CD4-positive, alpha-beta memory T cell (primary cell): ENCODE measurements around the gene PRIMA1. TPM values are rescaled to one million over a fixed set of nuclear protein-coding genes. Genes with fewer than 3 reads are reported as not detected.

Experiments
- CTCF ChIA-PET: fragments of 350-600 bp; sonication (Branson Sonifier 250); formaldehyde crosslinking; loops from one replicate; lab custom pipeline; 2021; ENCODE audit warnings: inconsistent platforms; ENCODE audit not compliant: partially characterized antibody; lab: Charles Lee
- POLR2A ChIA-PET: fragments of 350-600 bp; sonication (Branson Sonifier 250); formaldehyde crosslinking; loops from one replicate; lab custom pipeline; 2021; ENCODE audit not compliant: partially characterized antibody; lab: Charles Lee
- DNase-seq, 5 donors: peaks; one replicate each; pipeline versions ENCODE4 v3.0.0 to v3.0.0-alpha.2; 2020 to 2022; ENCODE audit warnings: mixed read lengths in 1 of 5
- H3K27ac ChIP-seq: one replicate; pipeline ENCODE4 v1.7.0; 2013; ENCODE audit warnings: low read depth, low read length
- H3K27me3 ChIP-seq: 2 replicates; pipeline ENCODE4 v1.7.0; 2013; ENCODE audit warnings: mild to moderate bottlenecking, low read length, moderate library complexity; ENCODE audit not compliant: insufficient read depth
- H3K36me3 ChIP-seq: 2 replicates; pipeline ENCODE4 v1.7.0; 2013; ENCODE audit warnings: mild to moderate bottlenecking, low read length, moderate library complexity; ENCODE audit not compliant: insufficient read depth
- H3K4me1 ChIP-seq: 2 replicates; pipeline ENCODE4 v1.7.0; 2013; ENCODE audit warnings: mild to moderate bottlenecking, low read length, moderate library complexity; ENCODE audit not compliant: insufficient read depth
- H3K4me3 ChIP-seq, 2 donors: one replicate each; pipeline ENCODE4 v1.7.0; 2013; ENCODE audit warnings: low read length in 2 of 2, mild to moderate bottlenecking in 1 of 2
- H3K9me3 ChIP-seq, 2 donors: one replicate each; pipeline ENCODE4 v1.7.0; 2013; ENCODE audit warnings: low read length in 2 of 2, control low read depth in 1 of 2; ENCODE audit not compliant: control insufficient read depth in 1 of 2
- H3K27ac Mint-ChIP-seq, 7 donors: one replicate each; pipeline ENCODE4 v1.8.0; 2020 to 2021; ENCODE audit warnings: mixed read lengths in 7 of 7, mild to moderate bottlenecking in 6 of 7, inconsistent platforms in 3 of 7, moderate library complexity in 3 of 7
- H3K27me3 Mint-ChIP-seq, 2 donors: one replicate each; pipeline ENCODE4 v1.8.0; 2020 to 2021; ENCODE audit warnings: mixed read lengths in 2 of 2
- H3K36me3 Mint-ChIP-seq, 2 donors: one replicate each; pipeline ENCODE4 v1.8.0; 2020 to 2021; ENCODE audit warnings: mixed read lengths in 2 of 2, inconsistent platforms in 1 of 2, mild to moderate bottlenecking in 1 of 2
- H3K4me1 Mint-ChIP-seq, 4 donors: one replicate each; pipeline ENCODE4 v1.8.0; 2020 to 2021; ENCODE audit warnings: mixed read lengths in 4 of 4, mild to moderate bottlenecking in 1 of 4
- H3K4me3 Mint-ChIP-seq, 8 donors: one replicate each; pipeline ENCODE4 v1.8.0; 2020 to 2021; ENCODE audit warnings: mixed read lengths in 8 of 8, mild to moderate bottlenecking in 7 of 8, moderate library complexity in 6 of 8, inconsistent platforms in 3 of 8
- H3K9me3 Mint-ChIP-seq, 8 donors: one replicate each; pipeline ENCODE4 v1.8.0; 2020 to 2021; ENCODE audit warnings: mixed read lengths in 8 of 8, mild to moderate bottlenecking in 5 of 8, inconsistent platforms in 3 of 8, moderate library complexity in 1 of 8
- intact Hi-C: fragments of 100-400 bp; cut with micrococcal nuclease; formaldehyde crosslinking; loops from one replicate; pipeline ENCODE4 v1.15.1; 2023
- polyA plus RNA-seq, 2 donors: library from polyadenylated mRNA; unstranded; fragments of 300-500 nt; fragmentation: Illumina TruSeq; gene quantifications; one replicate each; pipeline ENCODE4 v1.2.3, GENCODE V29; 2021
- total RNA-seq, 2 experiments: library from RNA; stranded (reverse); gene quantifications; one replicate each; pipeline ENCODE4 v1.2.3, GENCODE V29; 2021

Gene PRIMA1
- total and polyA plus RNA-seq, 4 experiments from 2014 or later, result not detected

DNA sequence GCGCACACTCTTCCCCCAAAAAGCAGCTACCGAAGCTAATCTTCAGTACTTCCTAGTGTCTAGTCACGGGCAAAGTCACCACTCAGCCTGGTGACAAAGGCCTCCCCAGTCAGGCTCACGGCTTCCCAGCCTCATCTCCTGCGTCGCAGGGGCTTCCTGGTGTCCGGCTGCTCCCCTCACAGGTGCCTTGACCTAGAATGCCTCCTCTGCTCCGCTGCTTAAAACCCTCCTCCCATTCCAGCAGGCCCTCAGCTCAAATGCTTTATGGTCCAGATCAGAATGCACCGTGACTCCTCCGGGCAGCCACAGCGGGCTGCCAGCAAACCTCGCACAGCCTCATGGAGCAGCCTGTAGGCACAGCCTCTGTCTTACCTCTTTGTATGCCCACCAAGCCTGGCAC lies 53.1 kb downstream of the PRIMA1 start:
- no peak overlapping the region for H3K4me3 Mint-ChIP-seq
- no peak overlapping the region for H3K27ac ChIP-seq
- H3K27ac Mint-ChIP-seq, result peak overlapping the region in 1 of 7 donors; percentile 44
- no peaks in the 10 kb centered on the region for H3K9me3 Mint-ChIP-seq
- no peaks in the 10 kb centered on the region for H3K4me1 ChIP-seq
- CTCF ChIA-PET, result no interaction called here
- POLR2A ChIA-PET, result no interaction called here
- DNase-seq, result no peak
- no peak overlapping the region for H3K4me3 ChIP-seq
- H3K36me3 ChIP-seq, result no peaks in the 10 kb centered on the region
- no peaks in the 10 kb centered on the region for H3K27me3 ChIP-seq
- H3K27me3 Mint-ChIP-seq, result peaks cover 2 to 12% of the 10 kb centered on the region in 2 donors
- H3K36me3 Mint-ChIP-seq, result no peaks in the 10 kb centered on the region
- H3K4me1 Mint-ChIP-seq, result no peaks in the 10 kb centered on the region
- intact Hi-C loops, result no loop called here
- no peaks in the 10 kb centered on the region for H3K9me3 ChIP-seq

DNA sequence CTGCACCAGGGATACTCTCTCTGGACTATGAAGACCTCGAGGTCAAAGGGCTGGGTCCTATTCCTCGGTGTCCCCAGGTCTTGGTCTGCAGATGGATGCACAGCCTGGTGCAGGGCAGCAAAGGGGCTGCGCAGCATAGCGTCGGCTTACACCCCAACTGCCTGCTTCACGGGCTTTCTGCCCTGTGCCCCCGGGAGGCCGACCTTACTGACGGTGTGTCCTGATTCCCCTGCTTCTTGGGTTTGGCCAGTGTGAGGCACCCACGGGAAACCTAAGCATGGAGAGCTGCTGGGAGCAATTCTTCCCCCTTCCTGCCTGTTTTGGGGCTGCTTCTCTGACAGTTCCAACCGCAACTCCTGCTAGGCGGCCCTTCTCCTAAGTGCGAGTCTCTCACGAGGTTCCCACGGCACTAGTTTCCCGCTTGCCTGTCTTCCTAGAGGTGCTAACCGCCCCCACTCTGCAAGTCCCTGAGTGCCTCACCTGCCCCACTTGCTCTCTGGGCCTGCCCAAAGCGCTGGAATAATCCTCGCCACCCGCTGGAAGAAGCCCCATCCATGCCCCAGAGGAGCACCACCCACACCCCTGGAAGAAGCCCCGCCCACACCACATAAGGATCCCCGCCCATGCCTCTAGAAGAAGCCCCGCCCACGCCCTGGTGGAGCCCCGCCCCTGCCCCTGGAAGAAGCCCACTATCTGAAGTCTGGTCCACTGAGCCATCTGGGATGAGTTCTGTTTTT lies 54.0 kb downstream of the PRIMA1 start:
- no peak overlapping the region for H3K27ac Mint-ChIP-seq
- no peak for DNase-seq
- ChIA-PET POLR2A (no interaction called here), CTCF (no interaction called here)
- H3K36me3 Mint-ChIP-seq, result no peaks in the 10 kb centered on the region
- H3K4me1 Mint-ChIP-seq, result no peaks in the 10 kb centered on the region
- Histone ChIP-seq H3K27me3 (no peaks in the 10 kb centered on the region), H3K27ac (no peak overlapping the region), H3K9me3 (no peaks in the 10 kb centered on the region), H3K4me1 (no peaks in the 10 kb centered on the region), H3K4me3 (no peak overlapping the region), H3K36me3 (no peaks in the 10 kb centered on the region)
- H3K9me3 Mint-ChIP-seq, result no peaks in the 10 kb centered on the region
- no peak overlapping the region for H3K4me3 Mint-ChIP-seq
- H3K27me3 Mint-ChIP-seq, result peaks cover 2 to 12% of the 10 kb centered on the region in 2 donors
- intact Hi-C loops, result no loop called here

DNA sequence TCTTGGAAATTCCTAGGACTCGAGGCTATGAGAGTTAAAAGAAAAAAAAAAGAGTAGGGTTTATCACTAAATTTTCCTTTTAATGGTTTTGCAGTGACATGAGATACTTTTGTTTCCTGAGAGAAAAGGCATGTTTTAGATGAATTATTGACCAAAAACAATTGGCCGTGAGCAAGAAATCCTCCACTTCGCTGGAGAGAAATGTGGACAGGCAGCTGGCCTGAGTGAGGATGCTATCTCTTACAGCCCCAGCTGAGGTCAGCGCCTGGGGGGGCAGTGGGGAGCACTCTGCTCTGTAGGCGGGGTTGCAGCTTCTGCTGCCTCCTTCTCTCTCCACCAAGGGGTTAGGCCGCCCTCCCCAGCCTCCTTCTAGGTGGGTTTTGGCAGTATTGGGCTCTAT lies 54.7 kb downstream of the PRIMA1 start:
- CTCF ChIA-PET, result no interaction called here
- H3K4me1 Mint-ChIP-seq, result no peaks in the 10 kb centered on the region
- Histone ChIP-seq H3K9me3 (no peaks in the 10 kb centered on the region), H3K4me1 (no peaks in the 10 kb centered on the region), H3K4me3 (no peak overlapping the region), H3K36me3 (no peaks in the 10 kb centered on the region), H3K27me3 (no peaks in the 10 kb centered on the region), H3K27ac (no peak overlapping the region)
- no peak overlapping the region for H3K27ac Mint-ChIP-seq
- H3K9me3 Mint-ChIP-seq, result no peaks in the 10 kb centered on the region
- intact Hi-C loops, result no loop called here
- peaks cover 2 to 13% of the 10 kb centered on the region in 2 donors for H3K27me3 Mint-ChIP-seq
- no peaks in the 10 kb centered on the region for H3K36me3 Mint-ChIP-seq
- POLR2A ChIA-PET, result no interaction called here
- H3K4me3 Mint-ChIP-seq, result no peak overlapping the region
- no peak for DNase-seq

DNA sequence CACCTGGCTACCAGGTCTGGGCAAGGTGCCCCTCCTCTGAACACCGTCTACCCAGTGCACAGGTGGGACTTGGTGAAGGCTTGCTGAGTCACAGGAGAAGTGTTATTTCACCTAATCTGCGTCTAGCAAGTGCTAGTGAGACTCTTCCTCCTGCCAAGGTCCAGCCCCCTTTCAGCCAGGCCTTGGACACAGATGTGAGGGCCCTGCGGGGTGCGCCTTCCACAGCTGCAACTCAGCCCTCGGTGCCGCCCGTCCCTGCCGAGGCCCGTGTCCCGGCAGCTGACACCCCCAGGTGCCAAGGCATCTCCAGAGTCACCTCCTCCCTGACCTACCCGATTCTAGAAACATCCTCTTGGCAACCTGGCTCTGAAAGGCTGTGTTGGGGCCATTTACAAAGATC lies 55.1 kb downstream of the PRIMA1 start:
- H3K27ac ChIP-seq, result no peak overlapping the region
- H3K36me3 ChIP-seq, result no peaks in the 10 kb centered on the region
- ChIA-PET POLR2A (no interaction called here), CTCF (no interaction called here)
- intact Hi-C loops, result no loop called here
- peaks cover 2 to 9% of the 10 kb centered on the region in 2 donors for H3K27me3 Mint-ChIP-seq
- DNase-seq, result no peak
- H3K4me1 ChIP-seq, result no peaks in the 10 kb centered on the region
- H3K4me3 Mint-ChIP-seq, result no peak overlapping the region
- no peaks in the 10 kb centered on the region for H3K36me3 Mint-ChIP-seq
- H3K27ac Mint-ChIP-seq, result no peak overlapping the region
- H3K27me3 ChIP-seq, result no peaks in the 10 kb centered on the region
- H3K9me3 ChIP-seq, result no peaks in the 10 kb centered on the region
- no peak overlapping the region for H3K4me3 ChIP-seq
- H3K4me1 Mint-ChIP-seq, result no peaks in the 10 kb centered on the region
- no peaks in the 10 kb centered on the region for H3K9me3 Mint-ChIP-seq

DNA sequence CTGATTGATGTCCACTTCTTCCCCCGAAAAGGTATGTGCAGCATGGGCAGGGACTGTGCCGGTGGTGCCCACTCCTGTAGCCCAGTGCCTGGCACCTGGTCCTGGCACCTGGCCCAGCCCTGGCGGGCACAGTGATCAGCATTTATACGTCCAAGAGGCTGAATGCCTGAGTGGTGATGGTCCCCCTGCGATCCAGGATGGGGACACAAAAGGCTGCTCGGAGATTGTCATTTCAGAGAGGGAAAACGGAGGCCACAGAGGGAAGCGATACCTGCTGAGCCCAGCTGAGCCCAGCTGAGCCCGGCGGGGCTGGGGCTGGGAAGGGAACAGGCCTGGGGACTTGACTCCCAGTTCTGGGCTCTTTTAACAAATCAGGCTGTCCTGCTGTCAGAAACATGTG lies 55.8 kb downstream of the PRIMA1 start:
- Mint-ChIP-seq H3K27me3 (peaks cover 2 to 9% of the 10 kb centered on the region in 2 donors), H3K9me3 (no peaks in the 10 kb centered on the region), H3K36me3 (no peaks in the 10 kb centered on the region), H3K27ac (no peak overlapping the region), H3K4me1 (no peaks in the 10 kb centered on the region), H3K4me3 (no peak overlapping the region)
- Histone ChIP-seq H3K27ac (no peak overlapping the region), H3K4me3 (no peak overlapping the region), H3K4me1 (no peaks in the 10 kb centered on the region), H3K36me3 (no peaks in the 10 kb centered on the region), H3K27me3 (no peaks in the 10 kb centered on the region), H3K9me3 (no peaks in the 10 kb centered on the region)
- no peak for DNase-seq
- intact Hi-C loops, result no loop called here
- POLR2A ChIA-PET, result no interaction called here
- CTCF ChIA-PET, result no interaction called here

DNA sequence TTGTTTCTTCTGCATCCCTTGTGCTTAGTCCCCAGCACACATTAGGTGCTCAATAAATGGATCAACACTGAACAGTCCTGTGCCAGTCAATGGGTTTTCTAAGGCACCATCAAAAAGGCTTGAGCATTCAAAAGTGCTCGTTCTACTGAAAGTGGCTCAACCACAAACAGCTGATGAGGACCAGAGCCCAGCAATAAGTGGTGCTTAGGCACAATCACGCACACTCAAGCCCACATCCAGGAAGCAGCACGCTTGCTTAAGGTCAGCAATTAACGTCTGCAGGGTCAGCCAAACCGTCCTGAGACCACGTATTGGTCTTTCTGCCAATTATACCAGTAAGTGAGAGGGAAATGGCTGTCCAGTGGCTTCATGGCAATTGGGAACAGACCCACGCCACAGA lies 56.5 kb downstream of the PRIMA1 start:
- Mint-ChIP-seq H3K27me3 (peaks cover 0 to 9% of the 10 kb centered on the region in 2 donors), H3K4me3 (no peak overlapping the region)
- CTCF ChIA-PET, result no interaction called here

DNA sequence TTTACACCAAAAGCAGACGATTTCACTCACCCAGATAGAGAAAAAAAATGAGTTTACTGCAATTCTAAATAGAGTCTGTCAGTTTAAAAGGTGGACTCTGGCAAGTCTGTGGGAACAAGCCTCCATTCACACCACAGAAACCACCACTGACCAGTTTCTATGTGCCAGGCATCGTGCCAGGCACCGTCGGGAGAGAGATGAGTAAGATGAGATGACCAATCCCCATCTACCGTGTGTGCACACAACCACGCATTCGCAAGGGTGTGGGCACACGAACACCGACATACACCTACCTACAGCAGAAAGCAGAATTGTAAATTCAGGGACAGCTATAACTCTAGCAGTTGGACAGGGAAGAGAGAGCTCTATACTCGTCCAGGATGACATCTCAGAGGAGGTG lies 58.3 kb downstream of the PRIMA1 start:
- no peak for DNase-seq
- Mint-ChIP-seq H3K9me3 (peaks cover 0 to 1% (median 0%) of the 10 kb centered on the region in 8 donors), H3K36me3 (no peaks in the 10 kb centered on the region), H3K4me1 (no peaks in the 10 kb centered on the region), H3K27me3 (peaks cover 0 to 7% of the 10 kb centered on the region in 2 donors), H3K27ac (peak overlapping the region in 1 of 7 donors; percentile 7), H3K4me3 (no peak overlapping the region)
- intact Hi-C loops, result no loop called here
- H3K9me3 ChIP-seq, result no peaks in the 10 kb centered on the region
- no peaks in the 10 kb centered on the region for H3K27me3 ChIP-seq
- ChIA-PET CTCF (no interaction called here), POLR2A (no interaction called here)
- H3K27ac ChIP-seq, result no peak overlapping the region
- no peaks in the 10 kb centered on the region for H3K4me1 ChIP-seq
- H3K4me3 ChIP-seq, result no peak overlapping the region
- H3K36me3 ChIP-seq, result no peaks in the 10 kb centered on the region

More for the DNA sequence above, 56.5 kb downstream of the PRIMA1 start:
- POLR2A ChIA-PET, result no interaction called here
- H3K36me3 Mint-ChIP-seq, result no peaks in the 10 kb centered on the region
- Histone ChIP-seq H3K4me3 (no peak overlapping the region), H3K27me3 (no peaks in the 10 kb centered on the region), H3K27ac (no peak overlapping the region), H3K4me1 (no peaks in the 10 kb centered on the region), H3K9me3 (no peaks in the 10 kb centered on the region), H3K36me3 (no peaks in the 10 kb centered on the region)
- H3K4me1 Mint-ChIP-seq, result no peaks in the 10 kb centered on the region
- no peak for DNase-seq
- intact Hi-C loops, result no loop called here
- H3K27ac Mint-ChIP-seq, result no peak overlapping the region
- H3K9me3 Mint-ChIP-seq, result no peaks in the 10 kb centered on the region
